Measurements from ENCODE around the gene MMEL1.

Gene MMEL1

GRCh38 chr1:2639203-2639602, 6.4 kb upstream of the MMEL1 start:
- no peak overlapping the region for H3K4me3 ChIP-seq (ENCODE audit: control insufficient read depth, low read depth, low read length)
- DNase-seq (ENCODE audit: low read depth): no peak
- TF ChIP-seq, protein P1, sequence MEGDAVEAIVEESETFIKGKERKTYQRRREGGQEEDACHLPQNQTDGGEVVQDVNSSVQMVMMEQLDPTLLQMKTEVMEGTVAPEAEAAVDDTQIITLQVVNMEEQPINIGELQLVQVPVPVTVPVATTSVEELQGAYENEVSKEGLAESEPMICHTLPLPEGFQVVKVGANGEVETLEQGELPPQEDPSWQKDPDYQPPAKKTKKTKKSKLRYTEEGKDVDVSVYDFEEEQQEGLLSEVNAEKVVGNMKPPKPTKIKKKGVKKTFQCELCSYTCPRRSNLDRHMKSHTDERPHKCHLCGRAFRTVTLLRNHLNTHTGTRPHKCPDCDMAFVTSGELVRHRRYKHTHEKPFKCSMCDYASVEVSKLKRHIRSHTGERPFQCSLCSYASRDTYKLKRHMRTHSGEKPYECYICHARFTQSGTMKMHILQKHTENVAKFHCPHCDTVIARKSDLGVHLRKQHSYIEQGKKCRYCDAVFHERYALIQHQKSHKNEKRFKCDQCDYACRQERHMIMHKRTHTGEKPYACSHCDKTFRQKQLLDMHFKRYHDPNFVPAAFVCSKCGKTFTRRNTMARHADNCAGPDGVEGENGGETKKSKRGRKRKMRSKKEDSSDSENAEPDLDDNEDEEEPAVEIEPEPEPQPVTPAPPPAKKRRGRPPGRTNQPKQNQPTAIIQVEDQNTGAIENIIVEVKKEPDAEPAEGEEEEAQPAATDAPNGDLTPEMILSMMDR (conservative IDR thresholded peaks at IDR 0.05; ENCODE audit: control insufficient read depth, insufficient read depth, low read depth, low read length): no peak

DNA sequence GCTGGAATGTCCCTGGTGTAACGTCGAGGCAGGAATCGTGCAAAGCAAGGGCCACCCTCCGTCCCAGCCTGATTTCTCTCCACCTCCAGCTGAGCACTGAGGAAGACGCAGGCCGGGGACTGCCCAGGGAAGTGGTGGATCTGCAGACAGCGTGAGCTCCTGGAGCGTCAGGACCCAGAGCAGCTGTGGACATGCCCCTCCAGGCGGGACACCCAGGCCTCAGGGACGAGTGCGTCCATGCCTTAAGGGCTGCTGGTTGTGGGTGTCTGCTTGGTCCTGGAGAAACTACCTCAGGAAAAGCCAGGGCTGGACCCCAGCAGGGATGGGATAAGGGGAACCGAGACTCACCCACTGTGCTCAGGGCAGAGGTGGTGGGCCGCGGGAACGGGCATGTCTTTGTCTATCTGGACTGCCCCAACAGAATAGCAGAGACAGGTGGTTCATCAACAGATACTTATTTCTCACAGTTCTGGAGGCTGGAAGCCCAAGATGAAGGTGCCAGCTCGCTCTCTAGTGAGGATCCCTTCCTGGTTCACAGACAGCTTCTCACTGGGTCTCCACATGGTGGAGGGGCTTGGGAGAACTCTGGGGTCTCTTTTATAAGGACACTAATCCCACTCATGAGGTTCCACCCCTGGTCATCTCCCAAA, 5.8 kb upstream of the MMEL1 start:
- TF ChIP-seq, protein P1 (conservative IDR thresholded peaks at IDR 0.05; ENCODE audit: control insufficient read depth, insufficient read depth, low read depth, low read length): no peak
- DNase-seq (ENCODE audit: low read depth): no peak
- no peak overlapping the region for H3K4me3 ChIP-seq (ENCODE audit: control insufficient read depth, low read depth, low read length)

GRCh38 chr1:2637442-2638145, 4.8 kb upstream of the MMEL1 start:
- TF ChIP-seq, protein P1 (conservative IDR thresholded peaks at IDR 0.05; ENCODE audit: control insufficient read depth, insufficient read depth, low read depth, low read length): no peak
- no peak overlapping the region for H3K4me3 ChIP-seq (ENCODE audit: control insufficient read depth, low read depth, low read length)
- no peak for DNase-seq (ENCODE audit: low read depth)

- no peak for DNase-seq (ENCODE audit: low read depth)
- no peak overlapping the region for H3K4me3 ChIP-seq (ENCODE audit: control insufficient read depth, low read depth, low read length)
- TF ChIP-seq, protein P1 (conservative IDR thresholded peaks at IDR 0.05; ENCODE audit: control insufficient read depth, insufficient read depth, low read depth, low read length): no peak
Measured at GRCh38 chr1:2636733-2637132, 3.9 kb upstream of the MMEL1 start.

- no peak overlapping the region for H3K4me3 ChIP-seq (ENCODE audit: control insufficient read depth, low read depth, low read length)
- DNase-seq (ENCODE audit: low read depth): no peak
- TF ChIP-seq, protein P1 (conservative IDR thresholded peaks at IDR 0.05; ENCODE audit: control insufficient read depth, insufficient read depth, low read depth, low read length): no peak
Measured at GRCh38 chr1:2635361-2636010, 2.7 kb upstream of the MMEL1 start.

- DNase-seq (ENCODE audit: low read depth): no peak
- TF ChIP-seq, protein P1 (conservative IDR thresholded peaks at IDR 0.05; ENCODE audit: control insufficient read depth, insufficient read depth, low read depth, low read length): no peak
- H3K4me3 ChIP-seq (ENCODE audit: control insufficient read depth, low read depth, low read length): no peak overlapping the region
Measured at GRCh38 chr1:2633936-2634491, 1.2 kb upstream of the MMEL1 start.
